HG03064 (cell line): ENCODE data around the gene HSD17B10.
"Not testable (repeated sequence)": the region's sequence is repeated elsewhere in the genome, so short reads cannot be mapped to it uniquely, and the experiment has no call there.

Experiments
- ATAC-seq: cut with Tn5 transposase; IDR thresholded peaks from one replicate; pipeline ENCODE4 v1.9.1; 2021; ENCODE audit warnings: low read depth; ENCODE audit not compliant: unreplicated experiment

Gene HSD17B10

GRCh38 chrX:53438174-53438831, 4.1 kb upstream of the HSD17B10 start:
- ATAC-seq, result no peak

DNA sequence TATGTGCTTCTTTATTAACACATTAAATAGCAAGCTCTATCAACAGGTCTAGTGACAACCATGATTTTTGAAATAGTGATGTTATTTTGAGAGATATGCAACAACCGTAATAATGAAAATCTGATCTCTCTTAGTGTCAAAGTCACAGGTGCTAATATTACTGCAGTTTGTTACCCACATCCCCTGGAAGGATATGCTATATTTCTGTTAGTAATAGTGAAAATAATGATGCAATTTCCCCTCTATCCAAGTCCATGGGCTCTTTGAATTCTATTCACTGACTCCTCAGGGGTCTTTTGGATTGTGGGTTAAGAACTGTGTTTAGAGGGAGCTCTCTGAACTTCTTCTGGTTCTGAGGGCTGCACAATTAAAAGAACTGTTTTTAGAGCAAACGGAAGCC, 3.0 kb upstream of the HSD17B10 start:
- ATAC-seq, result no peak

DNA sequence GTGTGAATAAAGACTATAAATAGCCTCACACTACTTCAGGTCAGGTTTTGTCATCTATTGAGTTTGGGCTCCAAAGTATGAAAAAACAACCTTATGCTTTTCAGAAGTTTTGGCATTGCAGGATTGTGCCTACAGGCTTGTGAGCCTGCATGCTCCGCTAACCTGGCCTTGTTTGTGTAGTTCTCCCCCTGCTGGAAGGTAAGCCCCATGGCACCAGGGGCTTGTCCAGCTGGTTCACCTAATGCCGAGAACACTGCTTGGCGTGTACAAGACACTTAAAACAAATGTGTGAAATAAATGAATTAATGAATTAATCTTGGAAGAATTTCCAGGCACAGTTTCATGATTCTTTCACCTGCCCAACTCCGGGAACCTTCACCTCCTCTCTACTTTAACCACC, 1.8 kb upstream of the HSD17B10 start:
- ATAC-seq, result peak; percentile 70

- ATAC-seq, result no peak
These were observed 3.9 kb downstream of the HSD17B10 start for GRCh38 chrX:53430231-53430630.

- ATAC-seq, result no peak
These were observed 4.4 kb downstream of the HSD17B10 start for GRCh38 chrX:53429755-53430154.

DNA sequence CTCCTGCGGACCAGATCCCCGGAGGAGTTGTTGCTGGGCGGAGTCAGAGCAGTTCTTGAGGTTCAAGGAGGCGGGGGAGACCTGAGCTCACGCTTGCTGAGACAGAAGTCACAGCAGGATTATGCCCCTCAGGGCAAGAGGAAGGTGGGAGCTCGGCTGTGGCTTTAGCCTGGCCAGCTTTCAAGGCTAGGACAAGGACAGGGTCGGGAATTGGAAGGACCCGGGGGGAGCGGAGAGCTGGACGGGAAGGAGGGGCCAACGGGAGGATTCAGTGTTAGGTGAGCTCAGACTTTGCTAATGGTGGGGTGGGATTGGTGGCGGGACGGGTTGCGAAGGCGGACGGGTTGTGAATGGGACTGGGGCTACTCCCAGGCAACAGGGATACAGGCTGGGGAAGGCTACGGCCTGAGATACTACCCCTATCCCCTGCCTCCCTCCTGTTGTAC, 11.3 kb downstream of the HSD17B10 start, which contains the start of gene RIBC1:
Gene RIBC1, plus strand, starts transcription at position 13 of the 446 bp plus-strand sequence. CDS start 3,404 bp downstream, outside the sequence.
- no peak for ATAC-seq

DNA sequence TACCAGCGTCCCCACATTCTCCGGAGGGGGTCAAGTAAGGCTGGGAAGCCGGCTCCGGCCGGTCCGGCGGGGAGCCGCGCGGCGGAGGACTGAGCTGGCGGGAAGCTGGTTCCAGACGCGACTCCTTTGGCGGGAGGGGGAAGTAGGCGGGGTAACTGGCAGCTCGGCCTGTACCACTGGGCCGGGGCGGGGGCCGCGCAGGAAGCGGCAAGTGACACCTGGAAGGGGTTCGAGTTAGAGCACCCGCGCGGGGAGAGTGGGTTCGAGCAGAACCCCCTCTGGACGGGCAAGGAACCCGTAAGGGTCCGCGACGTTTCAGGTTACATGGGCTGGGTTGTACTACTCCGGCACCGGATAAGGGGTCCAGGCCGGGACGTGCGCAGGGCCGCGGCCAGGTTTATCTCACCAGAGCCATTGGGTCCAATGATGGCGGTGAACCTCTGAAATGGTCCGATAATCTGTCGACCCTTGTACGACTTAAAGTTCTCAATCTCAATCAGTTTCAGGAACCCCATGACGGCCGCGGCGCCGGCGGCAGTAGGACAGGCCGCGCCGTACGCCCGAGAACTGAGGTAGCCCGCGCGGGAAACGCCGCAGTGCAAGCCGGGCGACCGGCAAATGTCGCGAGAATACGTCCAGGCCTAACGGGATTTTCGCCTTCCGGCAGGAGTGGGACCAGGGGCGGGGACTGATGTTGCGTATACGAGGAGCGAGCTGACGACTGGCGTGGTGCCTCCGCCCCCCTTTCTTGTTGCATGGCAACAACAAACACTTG, 11.9 kb downstream of the HSD17B10 start, which contains the start of gene SMC1A:
Gene SMC1A, minus strand, starts transcription at position 569 of the 775 bp plus-strand sequence. Its CDS starts 54 bp downstream, at position 515.
- ATAC-seq, result peak; percentile 94

GRCh38 chrX:53421772-53422085, 12.4 kb downstream of the HSD17B10 start:
- peak; percentile 14 for ATAC-seq

- no peak for ATAC-seq
These were observed 13.0 kb downstream of the HSD17B10 start for GRCh38 chrX:53421125-53421524.

DNA sequence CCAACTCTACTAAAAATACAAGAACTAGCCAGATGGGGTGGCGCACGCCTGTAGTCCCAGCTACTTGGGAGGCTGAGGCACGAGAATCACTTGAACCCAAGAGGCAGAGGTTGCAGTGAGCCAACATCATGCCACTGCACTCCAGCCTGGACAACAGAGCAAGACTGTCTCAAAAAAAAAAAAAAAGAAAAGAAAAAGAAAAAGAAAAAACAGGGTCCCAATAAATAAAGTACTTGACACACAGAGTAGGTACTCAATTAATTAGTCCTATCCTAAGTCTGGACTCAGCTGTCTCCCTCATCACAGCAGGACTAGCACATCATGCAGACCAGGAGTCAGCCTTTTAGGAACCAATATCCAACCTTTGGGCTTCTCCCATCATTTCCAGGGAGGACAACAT, 13.8 kb downstream of the HSD17B10 start:
- ATAC-seq, result not testable (repeated sequence)

GRCh38 chrX:53412446-53412845, 21.7 kb downstream of the HSD17B10 start:
- no peak for ATAC-seq

DNA sequence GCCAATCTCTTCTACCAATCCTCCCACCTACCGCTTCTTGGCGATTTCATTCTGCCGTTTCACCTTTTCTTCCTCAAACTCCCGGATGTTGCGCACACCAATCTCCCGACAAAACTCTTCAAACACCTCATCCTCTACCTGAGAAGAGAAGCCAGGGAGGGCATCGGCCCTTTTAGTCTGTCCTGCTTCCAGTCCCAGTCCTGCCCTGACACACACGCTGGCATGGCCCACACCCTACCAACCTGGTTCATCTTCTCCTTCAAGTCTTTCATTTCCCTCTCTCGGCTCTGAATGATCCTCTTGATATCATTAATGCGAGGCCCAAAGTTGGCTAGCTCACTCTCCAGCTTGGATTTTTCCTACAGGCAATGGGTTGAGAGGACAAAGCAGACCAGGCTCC, 30.6 kb downstream of the HSD17B10 start:
- ATAC-seq, result no peak

DNA sequence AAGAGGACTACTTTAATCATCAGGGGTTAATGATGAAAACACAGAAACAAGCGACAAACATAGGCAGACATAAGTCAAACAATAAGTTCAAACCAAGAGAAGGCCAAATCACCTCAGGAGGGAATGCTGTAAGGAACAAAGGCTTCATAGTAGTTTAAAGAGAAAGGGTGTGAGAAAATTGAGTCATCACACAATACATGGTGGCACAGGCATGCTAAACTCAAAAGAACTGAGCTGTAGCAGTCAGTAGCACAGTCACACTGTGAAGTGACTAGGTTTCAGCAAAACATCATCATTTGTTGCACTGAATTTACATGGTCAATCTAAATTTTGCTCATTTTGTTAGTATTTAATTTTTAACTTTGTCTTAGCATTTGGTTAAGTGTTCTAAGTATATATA, 36.0 kb downstream of the HSD17B10 start:
- no peak for ATAC-seq

- no peak for ATAC-seq
These were observed 38.4 kb downstream of the HSD17B10 start for GRCh38 chrX:53395605-53396298.

- ATAC-seq, result no peak
These were observed 50.6 kb downstream of the HSD17B10 start for GRCh38 chrX:53383376-53384076.
